Measurements from ENCODE around the gene XYLT1. TPM values are rescaled to one million over a fixed set of nuclear protein-coding genes. Genes with fewer than 3 reads are reported as not detected.

The XYLT1 gene
- total and polyA plus RNA-seq, 4 experiments from 2014 or later, result 1.4 to 48.5 (median 24.5) TPM

DNA sequence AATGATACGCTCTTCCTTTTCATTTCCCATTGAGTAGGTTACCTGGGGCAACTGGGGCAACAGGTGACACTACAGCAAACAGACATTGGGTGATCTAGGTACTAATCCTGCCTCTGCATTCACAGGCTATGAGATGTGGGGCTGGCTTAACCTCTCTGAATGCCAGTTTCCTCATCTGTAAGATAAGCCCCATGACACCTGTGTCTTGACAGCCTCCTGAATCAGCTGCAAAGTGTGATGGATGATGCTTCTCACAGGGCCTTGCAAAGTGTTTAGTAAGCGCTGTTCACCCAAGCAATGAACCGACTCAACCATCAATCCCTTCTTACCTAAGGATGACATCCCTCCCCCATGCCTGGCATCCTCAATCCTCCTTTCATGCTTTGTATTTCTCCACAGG is 322.8 kb downstream of the XYLT1 start:
- no peaks in the 10 kb centered on the region for H3K9me3 ChIP-seq (ENCODE audit: control insufficient read depth in 1 of 2, low read length in 2 of 2)
- H3K36me3 ChIP-seq (ENCODE audit: insufficient read depth, low read length), result no peaks in the 10 kb centered on the region
- POLR2A ChIA-PET (ENCODE audit: partially characterized antibody), result no interaction called here
- Mint-ChIP-seq H3K27me3 (no peaks in the 10 kb centered on the region), H3K36me3 (peaks cover 8% of the 10 kb centered on the region in 2 donors), H3K9me3 (no peaks in the 10 kb centered on the region), H3K4me1 (peaks cover 0 to 9% (median 5%) of the 10 kb centered on the region in 4 donors), H3K4me3 (no peak overlapping the region), H3K27ac (no peak overlapping the region)
- intact Hi-C loops (cut with micrococcal nuclease), result no loop called here
- no peak for DNase-seq
- H3K4me3 ChIP-seq (ENCODE audit: low read length in 2 of 2), result no peak overlapping the region
- no peaks in the 10 kb centered on the region for H3K27me3 ChIP-seq (ENCODE audit: insufficient read depth, low read length)
- CTCF ChIA-PET (ENCODE audit: partially characterized antibody), result no interaction called here
- no peak overlapping the region for H3K27ac ChIP-seq (ENCODE audit: low read depth, low read length)
- no peaks in the 10 kb centered on the region for H3K4me1 ChIP-seq (ENCODE audit: insufficient read depth, low read length)

DNA sequence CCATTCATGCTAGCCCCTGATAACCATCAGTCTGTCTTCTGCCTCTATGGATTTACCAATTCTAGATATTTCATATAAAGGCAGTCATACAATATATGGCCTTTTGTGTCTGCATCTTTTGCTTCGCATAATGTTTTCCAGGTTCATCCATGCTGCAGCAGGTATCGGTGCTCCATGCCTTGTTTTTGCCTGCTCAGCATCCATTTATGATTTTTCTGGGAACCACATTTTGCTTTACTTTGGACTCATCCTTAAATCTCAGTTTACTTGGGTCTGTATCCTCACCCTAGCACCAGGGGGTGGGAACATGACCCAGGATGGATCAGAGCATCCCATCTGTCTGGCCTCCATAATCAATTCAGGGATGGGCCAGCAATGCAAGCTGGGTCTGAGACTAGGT is 325.7 kb downstream of the XYLT1 start:
- Histone ChIP-seq H3K4me1 (ENCODE audit: insufficient read depth, low read length) (no peaks in the 10 kb centered on the region), H3K27me3 (ENCODE audit: insufficient read depth, low read length) (no peaks in the 10 kb centered on the region), H3K4me3 (ENCODE audit: low read length in 2 of 2) (no peak overlapping the region), H3K36me3 (ENCODE audit: insufficient read depth, low read length) (no peaks in the 10 kb centered on the region), H3K27ac (ENCODE audit: low read depth, low read length) (no peak overlapping the region), H3K9me3 (ENCODE audit: control insufficient read depth in 1 of 2, low read length in 2 of 2) (no peaks in the 10 kb centered on the region)
- ChIA-PET POLR2A (ENCODE audit: partially characterized antibody) (no interaction called here), CTCF (ENCODE audit: partially characterized antibody) (no interaction called here)
- Mint-ChIP-seq H3K36me3 (peaks cover 10 to 14% of the 10 kb centered on the region in 2 donors), H3K4me1 (peaks cover 0 to 9% (median 5%) of the 10 kb centered on the region in 4 donors), H3K27me3 (no peaks in the 10 kb centered on the region), H3K4me3 (no peak overlapping the region), H3K27ac (peak overlapping the region in 2 of 7 donors; percentile 23 to 25), H3K9me3 (no peaks in the 10 kb centered on the region)
- intact Hi-C loops (cut with micrococcal nuclease), result no loop called here
- no peak for DNase-seq

DNA sequence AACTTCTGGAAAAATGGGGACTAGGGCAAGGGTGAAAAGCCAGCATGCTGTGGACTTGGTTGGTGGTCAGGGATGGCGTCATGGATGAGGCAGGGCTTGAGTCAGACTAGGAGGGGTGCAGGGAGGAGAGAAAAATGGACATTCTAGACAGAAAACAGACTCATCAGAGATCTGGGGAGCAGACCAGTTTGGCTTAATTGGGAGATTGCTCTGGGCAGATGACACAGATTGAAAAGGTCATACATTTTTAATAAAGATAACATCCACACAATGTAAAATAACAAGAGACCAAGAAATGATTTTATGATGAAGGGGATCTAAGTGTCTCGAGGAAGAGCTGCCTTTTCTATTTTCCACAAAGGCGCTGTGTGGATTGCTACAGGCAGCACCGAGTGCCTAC is 326.3 kb downstream of the XYLT1 start:
- Mint-ChIP-seq H3K27ac (no peak overlapping the region), H3K9me3 (no peaks in the 10 kb centered on the region), H3K27me3 (no peaks in the 10 kb centered on the region), H3K4me1 (peaks cover 0 to 9% (median 5%) of the 10 kb centered on the region in 4 donors), H3K4me3 (no peak overlapping the region), H3K36me3 (peaks cover 13 to 16% of the 10 kb centered on the region in 2 donors)
- Histone ChIP-seq H3K36me3 (ENCODE audit: insufficient read depth, low read length) (no peaks in the 10 kb centered on the region), H3K27ac (ENCODE audit: low read depth, low read length) (no peak overlapping the region), H3K27me3 (ENCODE audit: insufficient read depth, low read length) (no peaks in the 10 kb centered on the region), H3K4me3 (ENCODE audit: low read length in 2 of 2) (no peak overlapping the region), H3K9me3 (ENCODE audit: control insufficient read depth in 1 of 2, low read length in 2 of 2) (no peaks in the 10 kb centered on the region), H3K4me1 (ENCODE audit: insufficient read depth, low read length) (no peaks in the 10 kb centered on the region)
- POLR2A ChIA-PET (ENCODE audit: partially characterized antibody), result no interaction called here
- no peak for DNase-seq
- intact Hi-C loops (cut with micrococcal nuclease), result no loop called here
- CTCF ChIA-PET (ENCODE audit: partially characterized antibody), result no interaction called here

DNA sequence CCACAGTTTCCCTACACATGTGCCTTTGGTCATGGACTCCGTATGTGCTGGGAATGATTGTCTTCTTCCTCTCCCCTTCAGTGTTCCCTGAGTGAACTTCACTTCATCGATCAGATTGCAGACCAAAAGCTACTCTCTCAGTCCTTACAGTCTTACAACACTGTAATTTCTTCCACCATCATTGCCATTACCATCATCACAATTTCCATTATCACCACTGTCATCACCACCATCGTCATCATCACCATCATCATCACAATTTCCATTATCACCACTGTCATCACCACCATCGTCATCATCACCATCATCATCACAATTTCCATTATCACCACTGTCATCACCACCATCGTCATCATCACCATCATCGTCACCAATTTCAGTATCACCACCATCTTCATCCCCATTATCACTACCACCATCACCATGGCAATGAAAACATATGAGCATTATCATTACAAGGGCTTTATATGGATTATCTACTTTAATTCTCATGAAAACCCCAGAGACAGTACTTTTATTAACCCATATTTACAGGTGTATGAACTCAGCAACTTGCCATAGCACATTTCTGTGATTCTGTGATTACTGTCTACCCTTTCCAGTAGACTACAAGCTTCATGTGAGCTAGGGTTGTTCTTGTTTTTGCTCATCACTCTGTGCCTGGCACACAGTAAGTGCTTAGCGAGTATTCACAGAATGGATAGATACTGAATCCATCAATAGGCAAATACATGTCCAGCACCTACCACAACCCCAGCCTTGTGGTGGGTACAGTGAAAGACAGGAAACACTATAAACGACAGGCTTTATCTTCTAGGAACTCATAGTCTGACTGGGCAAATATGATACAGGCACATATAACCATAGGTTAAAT is 327.0 kb downstream of the XYLT1 start:
- Mint-ChIP-seq H3K9me3 (no peaks in the 10 kb centered on the region), H3K4me3 (no peak overlapping the region), H3K4me1 (peaks cover 0 to 9% (median 5%) of the 10 kb centered on the region in 4 donors), H3K36me3 (peaks cover 20 to 21% of the 10 kb centered on the region in 2 donors), H3K27me3 (no peaks in the 10 kb centered on the region), H3K27ac (no peak overlapping the region)
- ChIA-PET CTCF (ENCODE audit: partially characterized antibody) (no interaction called here), POLR2A (ENCODE audit: partially characterized antibody) (no interaction called here)
- H3K4me3 ChIP-seq (ENCODE audit: low read length in 2 of 2), result no peak overlapping the region
- intact Hi-C loops (cut with micrococcal nuclease), result no loop called here
- H3K36me3 ChIP-seq (ENCODE audit: insufficient read depth, low read length), result peaks cover 5% of the 10 kb centered on the region
- no peaks in the 10 kb centered on the region for H3K9me3 ChIP-seq (ENCODE audit: control insufficient read depth in 1 of 2, low read length in 2 of 2)
- no peak for DNase-seq
- no peaks in the 10 kb centered on the region for H3K27me3 ChIP-seq (ENCODE audit: insufficient read depth, low read length)
- H3K27ac ChIP-seq (ENCODE audit: low read depth, low read length), result no peak overlapping the region
- no peaks in the 10 kb centered on the region for H3K4me1 ChIP-seq (ENCODE audit: insufficient read depth, low read length)

DNA sequence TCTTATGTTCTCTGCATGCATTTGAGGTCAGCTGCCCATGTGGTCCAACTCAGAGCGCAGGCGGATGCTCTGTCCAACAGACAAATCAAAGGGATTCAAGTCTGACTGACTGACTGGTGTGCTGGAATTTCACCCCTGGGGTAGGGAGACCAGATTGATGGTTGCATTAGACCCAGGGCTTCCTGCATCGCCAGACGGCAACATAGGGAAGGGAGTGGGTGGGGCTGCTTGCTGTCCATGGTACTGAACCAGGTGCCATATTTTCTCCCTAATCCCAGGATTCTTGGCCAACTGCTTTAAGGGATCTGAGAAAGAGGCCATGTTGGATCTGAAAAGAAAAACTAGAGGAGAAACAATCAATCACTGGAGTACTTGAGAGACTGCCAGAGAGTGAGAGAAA is 332.0 kb downstream of the XYLT1 start:
- peaks cover 38% of the 10 kb centered on the region for H3K36me3 ChIP-seq (ENCODE audit: insufficient read depth, low read length)

DNA sequence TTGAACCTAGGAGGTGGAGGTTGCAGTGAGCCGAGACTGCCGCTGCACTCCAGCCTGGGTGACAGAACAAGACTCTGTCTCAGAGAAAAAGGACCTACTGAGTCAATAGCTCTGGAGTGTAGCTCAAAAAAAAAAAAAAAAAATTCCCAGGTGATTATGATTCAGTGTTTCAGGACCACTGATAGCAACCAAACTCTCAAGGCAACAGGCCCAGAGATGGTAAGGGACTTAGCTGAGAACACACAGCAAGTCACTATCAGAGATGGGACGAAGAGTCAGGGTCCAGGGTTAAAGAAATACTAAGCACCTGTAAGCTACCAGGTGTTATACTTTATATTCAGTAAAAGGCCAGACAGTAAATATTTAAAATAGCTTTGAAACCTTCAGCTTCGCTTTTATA is 335.3 kb downstream of the XYLT1 start:
- no peak overlapping the region for H3K27ac Mint-ChIP-seq
- H3K4me1 Mint-ChIP-seq, result peaks cover 7 to 14% (median 10%) of the 10 kb centered on the region in 4 donors
- H3K4me3 Mint-ChIP-seq, result no peak overlapping the region
- POLR2A ChIA-PET (ENCODE audit: partially characterized antibody), result no interaction called here
- no peaks in the 10 kb centered on the region for H3K27me3 ChIP-seq (ENCODE audit: insufficient read depth, low read length)
- H3K4me1 ChIP-seq (ENCODE audit: insufficient read depth, low read length), result no peaks in the 10 kb centered on the region
- H3K36me3 ChIP-seq (ENCODE audit: insufficient read depth, low read length), result peaks cover 43% of the 10 kb centered on the region
- H3K4me3 ChIP-seq (ENCODE audit: low read length in 2 of 2), result no peak overlapping the region
- no peak overlapping the region for H3K27ac ChIP-seq (ENCODE audit: low read depth, low read length)
- no peaks in the 10 kb centered on the region for H3K27me3 Mint-ChIP-seq
- CTCF ChIA-PET (ENCODE audit: partially characterized antibody), result interaction anchor here (0.6 to 1.0 kb wide), 3 partner anchors 273 to 408 kb away, joined by 3 to 4 read pairs (median 3); no protein-coding TSS in a partner anchor
- intact Hi-C loops (cut with micrococcal nuclease), result no loop called here
- peaks cover 75 to 86% of the 10 kb centered on the region in 2 donors for H3K36me3 Mint-ChIP-seq
- H3K9me3 ChIP-seq (ENCODE audit: control insufficient read depth in 1 of 2, low read length in 2 of 2), result no peaks in the 10 kb centered on the region
- no peaks in the 10 kb centered on the region for H3K9me3 Mint-ChIP-seq
- no peak for DNase-seq

More for the DNA sequence above, 332.0 kb downstream of the XYLT1 start:
- intact Hi-C loops (cut with micrococcal nuclease), result no loop called here
- Histone ChIP-seq H3K27ac (ENCODE audit: low read depth, low read length) (no peak overlapping the region), H3K4me1 (ENCODE audit: insufficient read depth, low read length) (no peaks in the 10 kb centered on the region), H3K9me3 (ENCODE audit: control insufficient read depth in 1 of 2, low read length in 2 of 2) (no peaks in the 10 kb centered on the region), H3K4me3 (ENCODE audit: low read length in 2 of 2) (no peak overlapping the region), H3K27me3 (ENCODE audit: insufficient read depth, low read length) (no peaks in the 10 kb centered on the region)
- Mint-ChIP-seq H3K36me3 (peaks cover 56 to 66% of the 10 kb centered on the region in 2 donors), H3K4me3 (no peak overlapping the region), H3K27me3 (no peaks in the 10 kb centered on the region), H3K27ac (no peak overlapping the region), H3K9me3 (no peaks in the 10 kb centered on the region), H3K4me1 (peaks cover 0 to 2% (median 0%) of the 10 kb centered on the region in 4 donors)
- ChIA-PET POLR2A (ENCODE audit: partially characterized antibody) (no interaction called here), CTCF (ENCODE audit: partially characterized antibody) (interaction anchor here (0.6 kb wide), 1 partner anchor 276 kb away, joined by 3 read pairs; no protein-coding TSS in a partner anchor)
- no peak for DNase-seq

DNA sequence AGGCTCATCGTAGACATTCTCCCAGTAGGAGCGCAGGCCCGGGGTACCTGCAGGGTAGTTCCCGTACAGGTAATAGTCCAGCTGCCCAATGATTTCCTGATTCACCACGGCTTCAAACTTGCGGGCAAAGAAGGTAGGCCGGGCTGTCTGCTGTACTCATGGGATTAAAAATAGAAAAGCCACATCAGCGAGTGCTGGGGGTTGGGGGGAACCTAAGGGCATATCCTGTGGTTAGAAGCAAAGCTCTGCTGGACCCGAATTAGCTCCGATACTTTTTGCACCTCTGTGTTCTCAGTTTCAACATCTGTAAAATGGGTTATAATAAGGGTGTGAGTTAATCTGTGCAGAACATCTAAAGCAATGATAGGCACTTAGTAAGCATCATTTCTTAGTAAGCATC is 336.2 kb downstream of the XYLT1 start:
- intact Hi-C loops (cut with micrococcal nuclease), result no loop called here
- H3K4me3 Mint-ChIP-seq, result no peak overlapping the region
- Histone ChIP-seq H3K9me3 (ENCODE audit: control insufficient read depth in 1 of 2, low read length in 2 of 2) (no peaks in the 10 kb centered on the region), H3K27me3 (ENCODE audit: insufficient read depth, low read length) (no peaks in the 10 kb centered on the region), H3K4me1 (ENCODE audit: insufficient read depth, low read length) (no peaks in the 10 kb centered on the region), H3K27ac (ENCODE audit: low read depth, low read length) (no peak overlapping the region), H3K36me3 (ENCODE audit: insufficient read depth, low read length) (peaks cover 43% of the 10 kb centered on the region), H3K4me3 (ENCODE audit: low read length in 2 of 2) (no peak overlapping the region)
- H3K27ac Mint-ChIP-seq, result peak overlapping the region in 2 of 7 donors; percentile 32 to 60
- ChIA-PET POLR2A (ENCODE audit: partially characterized antibody) (no interaction called here), CTCF (ENCODE audit: partially characterized antibody) (interaction anchor here (0.6 to 1.4 kb wide), 2 partner anchors 12 to 408 kb away, joined by 3 read pairs; no protein-coding TSS in a partner anchor)
- DNase-seq, result no peak
- peaks cover 7 to 14% (median 10%) of the 10 kb centered on the region in 4 donors for H3K4me1 Mint-ChIP-seq
- H3K27me3 Mint-ChIP-seq, result no peaks in the 10 kb centered on the region
- H3K36me3 Mint-ChIP-seq, result peaks cover 81 to 86% of the 10 kb centered on the region in 2 donors
- no peaks in the 10 kb centered on the region for H3K9me3 Mint-ChIP-seq
